ENCODE measurements around the gene CDH13.

Gene CDH13

DNA sequence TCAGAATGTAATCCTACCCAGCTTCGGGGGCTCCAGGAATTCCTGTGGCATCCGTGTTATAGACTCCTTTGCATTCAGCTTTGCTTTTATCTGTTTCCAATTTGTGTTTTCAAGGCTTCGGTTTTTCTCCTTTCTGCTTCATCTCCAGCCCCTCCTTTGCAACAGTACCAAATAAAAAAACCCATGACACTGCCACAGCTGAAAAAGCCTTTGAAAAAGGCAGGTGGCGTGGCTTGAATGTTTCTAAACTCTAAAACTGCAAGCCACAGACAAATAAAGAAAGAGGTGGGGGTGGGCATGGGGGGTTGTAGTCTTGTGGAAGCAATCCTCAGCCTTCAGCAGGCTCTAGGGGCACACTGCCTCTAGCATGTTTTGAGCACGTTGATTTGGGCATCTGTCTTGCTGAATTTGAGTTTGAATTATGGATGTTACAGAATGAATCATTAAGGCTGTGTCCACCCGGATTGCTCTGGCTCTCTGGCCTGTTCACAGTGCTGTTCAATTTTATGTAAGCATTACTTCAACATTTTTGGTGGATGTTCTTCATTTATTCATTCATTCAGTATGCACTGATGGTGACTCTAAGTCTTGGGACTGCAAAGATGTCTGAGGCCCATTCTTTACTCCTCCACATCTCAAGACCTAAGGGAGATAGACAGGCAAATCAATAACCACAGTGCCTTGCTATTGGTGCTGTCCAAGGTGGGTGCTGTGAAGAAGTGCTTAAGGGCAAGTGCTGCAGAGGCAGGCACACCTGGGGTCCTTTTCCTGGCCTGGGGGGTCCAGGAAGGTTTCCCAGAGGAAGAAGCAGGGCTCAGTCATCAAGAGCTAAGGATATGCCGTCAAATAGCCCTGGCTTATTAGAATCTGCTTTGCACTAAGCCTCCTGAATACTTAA is 77.4 kb downstream of the CDH13 start:
- no peak for TF ChIP-seq GATA2 (IDR thresholded peaks at IDR 0.05; ENCODE audit: low read depth, low read length)
- no peak for TF ChIP-seq GATA3 (IDR thresholded peaks at IDR 0.05; ENCODE audit: low read depth, low read length)

- no peak for TF ChIP-seq GATA3 (IDR thresholded peaks at IDR 0.05; ENCODE audit: low read depth, low read length)
- no peak for TF ChIP-seq GATA2 (IDR thresholded peaks at IDR 0.05; ENCODE audit: low read depth, low read length)
These were observed 83.2 kb downstream of the CDH13 start for GRCh38 chr16:82709987-82710386.

DNA sequence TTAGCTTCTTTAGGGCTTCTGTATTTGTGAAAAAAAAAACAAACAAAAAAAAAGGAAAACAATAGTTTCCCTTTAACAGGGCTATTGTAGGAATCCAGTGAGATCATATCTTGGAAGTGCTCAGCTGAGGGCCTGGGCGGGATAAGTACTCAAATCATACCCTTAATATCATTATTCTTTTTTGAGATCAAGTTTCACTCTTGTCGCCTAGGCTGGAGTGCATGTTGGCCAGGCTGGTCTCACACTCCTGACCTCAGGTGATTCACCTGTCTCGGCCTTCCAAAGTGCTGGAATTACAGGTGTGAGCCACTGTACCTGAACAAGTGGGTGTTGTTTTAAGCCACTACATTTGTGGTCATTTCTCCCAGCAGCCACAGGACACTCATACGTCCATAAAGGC is 87.0 kb downstream of the CDH13 start:
- TF ChIP-seq GATA3 (IDR thresholded peaks at IDR 0.05; ENCODE audit: low read depth, low read length): no peak
- no peak for TF ChIP-seq GATA2 (IDR thresholded peaks at IDR 0.05; ENCODE audit: low read depth, low read length)

DNA sequence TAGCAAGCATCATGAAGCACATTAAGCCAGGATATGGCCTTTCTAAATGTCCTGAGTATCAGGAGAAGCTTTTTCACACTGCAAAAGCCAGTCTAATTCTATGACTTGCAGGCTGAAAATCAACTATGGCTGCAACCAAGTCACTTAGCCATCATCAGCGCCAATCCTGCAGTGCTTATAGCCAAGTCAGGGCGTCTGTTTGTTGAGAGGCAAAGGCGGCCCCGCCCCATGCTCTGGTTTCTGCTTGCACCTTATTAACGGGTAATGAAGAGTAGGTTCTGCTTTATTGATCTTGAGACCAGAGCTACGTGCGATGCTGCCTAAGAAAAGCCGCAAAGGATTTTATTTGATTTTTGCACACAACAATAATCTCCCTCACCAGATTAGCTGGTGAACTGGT is 88.4 kb downstream of the CDH13 start:
- TF ChIP-seq GATA2 (IDR thresholded peaks at IDR 0.05; ENCODE audit: low read depth, low read length) (no peak), GATA3 (IDR thresholded peaks at IDR 0.05; ENCODE audit: low read depth, low read length) (no peak)

GRCh38 chr16:82715833-82716232 is 89.1 kb downstream of the CDH13 start:
- TF ChIP-seq GATA3 (IDR thresholded peaks at IDR 0.05; ENCODE audit: low read depth, low read length) (no peak), GATA2 (IDR thresholded peaks at IDR 0.05; ENCODE audit: low read depth, low read length) (no peak)

GRCh38 chr16:82716361-82716855 is 89.6 kb downstream of the CDH13 start:
- TF ChIP-seq GATA3 (IDR thresholded peaks at IDR 0.05; ENCODE audit: low read depth, low read length) (no peak), GATA2 (IDR thresholded peaks at IDR 0.05; ENCODE audit: low read depth, low read length) (no peak)

GRCh38 chr16:82720414-82720813 is 93.6 kb downstream of the CDH13 start:
- TF ChIP-seq GATA2 (IDR thresholded peaks at IDR 0.05; ENCODE audit: low read depth, low read length) (no peak), GATA3 (IDR thresholded peaks at IDR 0.05; ENCODE audit: low read depth, low read length) (no peak)

DNA sequence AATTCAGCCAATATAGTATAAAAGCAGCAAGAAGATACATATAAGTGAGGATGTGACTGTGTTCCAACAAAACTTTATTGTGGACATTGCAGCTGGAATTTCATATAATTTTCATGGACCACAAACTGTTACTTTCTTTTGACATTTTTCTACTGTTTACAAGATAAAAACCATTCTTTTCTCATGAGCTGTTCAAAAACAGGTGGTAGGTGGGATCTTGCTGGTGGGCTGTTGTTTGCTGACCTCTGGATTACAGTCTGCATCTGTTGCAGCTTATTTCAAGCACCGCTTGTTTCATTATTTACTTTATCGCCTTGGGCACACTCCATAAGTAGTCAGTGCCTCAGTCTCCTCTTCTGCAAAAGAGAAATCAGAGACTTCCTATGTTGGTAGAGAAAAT is 99.5 kb downstream of the CDH13 start:
- no peak for TF ChIP-seq GATA3 (IDR thresholded peaks at IDR 0.05; ENCODE audit: low read depth, low read length)
- no peak for TF ChIP-seq GATA2 (IDR thresholded peaks at IDR 0.05; ENCODE audit: low read depth, low read length)

DNA sequence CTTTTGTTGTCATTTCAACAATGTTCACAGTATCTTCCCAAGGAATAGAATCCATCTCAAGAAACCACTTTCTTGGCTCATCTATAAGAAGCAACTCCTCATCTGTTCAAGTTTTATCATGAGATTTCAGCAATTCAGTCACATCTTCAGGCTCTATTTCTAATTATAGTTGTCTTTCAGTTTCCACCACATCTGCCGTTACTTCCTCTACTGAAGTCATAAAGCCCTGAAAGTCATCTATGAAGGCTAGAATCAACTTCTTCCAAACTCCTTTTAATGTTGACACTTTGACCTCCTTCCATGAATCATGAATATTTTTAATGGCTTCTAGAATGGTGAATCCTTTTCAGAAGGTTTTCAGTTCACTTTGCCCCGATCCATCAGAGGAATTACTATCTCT is 102.1 kb downstream of the CDH13 start:
- TF ChIP-seq GATA3 (IDR thresholded peaks at IDR 0.05; ENCODE audit: low read depth, low read length) (no peak), GATA2 (IDR thresholded peaks at IDR 0.05; ENCODE audit: low read depth, low read length) (no peak)

DNA sequence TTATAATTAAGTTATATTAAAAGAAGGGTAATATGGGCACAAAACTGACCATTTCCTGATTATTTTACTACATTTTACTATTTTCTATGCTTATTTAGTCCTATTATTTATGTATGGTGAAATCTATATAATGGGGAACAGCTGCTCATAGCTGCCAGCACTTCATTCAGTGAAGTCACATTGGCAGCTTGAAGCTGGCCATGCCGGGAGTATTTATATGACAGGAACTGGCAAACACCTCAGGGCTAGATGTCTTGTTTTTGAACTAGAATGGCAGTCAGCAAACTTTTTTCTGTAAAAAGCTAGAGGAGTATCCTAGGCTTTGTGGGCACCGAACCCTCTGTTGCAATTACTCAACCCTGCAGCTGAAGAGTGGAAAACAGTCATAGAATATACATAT is 104.1 kb downstream of the CDH13 start:
- no peak for TF ChIP-seq GATA3 (IDR thresholded peaks at IDR 0.05; ENCODE audit: low read depth, low read length)
- no peak for TF ChIP-seq GATA2 (IDR thresholded peaks at IDR 0.05; ENCODE audit: low read depth, low read length)

DNA sequence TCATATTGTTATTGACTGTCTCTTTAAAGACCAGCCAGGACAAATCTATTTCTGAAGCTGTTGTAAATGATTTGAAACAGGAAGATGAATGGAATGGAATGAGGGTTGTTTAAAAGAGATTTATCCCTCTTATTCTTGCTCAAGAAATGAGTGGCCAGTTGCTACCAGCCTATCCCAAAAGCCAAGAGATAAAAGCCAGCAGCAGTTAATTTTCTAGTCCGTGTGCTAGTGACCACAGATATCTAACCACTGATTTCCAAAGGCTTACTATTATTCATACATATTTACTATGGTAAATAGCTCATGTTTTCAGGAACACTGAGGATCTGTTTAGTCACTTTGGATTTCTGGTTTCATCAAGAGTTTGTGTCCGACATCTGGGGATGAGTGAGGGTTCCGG is 105.7 kb downstream of the CDH13 start:
- TF ChIP-seq GATA3 (IDR thresholded peaks at IDR 0.05; ENCODE audit: low read depth, low read length) (no peak), GATA2 (IDR thresholded peaks at IDR 0.05; ENCODE audit: low read depth, low read length) (no peak)

DNA sequence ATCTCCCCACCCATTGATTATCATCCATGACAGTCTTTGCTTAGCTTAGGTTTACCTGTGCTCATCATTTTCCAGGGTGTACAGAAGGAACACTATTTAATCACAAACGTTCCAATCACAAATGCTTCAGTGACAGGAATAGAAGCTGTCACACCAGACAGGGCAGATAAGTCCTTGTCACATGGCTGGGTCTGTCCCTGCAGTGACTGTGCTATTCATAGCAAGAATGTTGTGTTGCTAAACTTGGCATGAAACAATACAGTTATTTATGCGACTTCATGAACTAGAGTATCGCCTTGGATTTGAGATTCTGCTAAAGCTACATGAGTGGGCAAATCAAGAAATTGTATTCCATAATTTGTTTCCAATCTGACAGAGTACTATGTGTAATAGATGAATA is 108.4 kb downstream of the CDH13 start:
- TF ChIP-seq GATA2 (IDR thresholded peaks at IDR 0.05; ENCODE audit: low read depth, low read length): no peak
- no peak for TF ChIP-seq GATA3 (IDR thresholded peaks at IDR 0.05; ENCODE audit: low read depth, low read length)

DNA sequence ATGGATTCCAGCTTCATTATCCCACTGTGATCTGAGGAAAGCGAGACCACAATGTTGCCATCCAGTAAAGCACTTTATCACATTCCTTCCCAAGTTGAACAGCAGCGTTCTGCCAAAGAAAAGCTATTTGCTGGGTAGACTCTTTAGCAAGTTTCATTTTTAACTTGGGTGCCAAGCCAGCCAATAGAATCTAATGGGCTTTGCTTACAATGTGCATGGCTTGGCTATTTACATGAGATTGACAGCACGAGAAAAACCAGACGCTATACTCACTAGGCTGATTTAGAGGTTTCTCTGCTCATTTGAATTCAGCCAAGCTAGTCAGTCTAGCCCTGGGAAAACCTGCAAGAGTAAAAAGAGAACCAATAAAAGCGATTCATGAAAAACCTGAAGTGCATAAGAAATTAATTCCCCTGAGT is 108.9 kb downstream of the CDH13 start:
- TF ChIP-seq GATA3 (IDR thresholded peaks at IDR 0.05; ENCODE audit: low read depth, low read length) (no peak), GATA2 (IDR thresholded peaks at IDR 0.05; ENCODE audit: low read depth, low read length) (no peak)

DNA sequence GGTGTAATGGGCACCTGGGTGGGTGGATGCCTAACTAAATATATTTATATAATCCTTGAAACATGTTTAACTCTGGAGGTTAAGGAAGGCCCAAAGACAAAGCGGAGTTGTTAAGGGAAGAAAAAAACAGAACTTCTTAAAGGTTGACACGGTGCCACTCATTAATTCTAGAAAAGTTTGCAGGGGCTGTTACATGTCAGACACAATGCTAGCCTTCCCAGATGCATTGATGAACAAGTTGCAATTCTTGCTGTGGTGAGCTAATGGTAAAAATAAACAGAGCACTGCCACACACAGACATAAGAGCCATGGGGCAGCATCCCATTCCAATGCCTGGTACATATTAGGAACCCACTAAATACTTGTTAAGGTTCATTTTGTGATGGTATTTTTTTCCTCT is 109.5 kb downstream of the CDH13 start:
- TF ChIP-seq GATA2 (IDR thresholded peaks at IDR 0.05; ENCODE audit: low read depth, low read length) (no peak), GATA3 (IDR thresholded peaks at IDR 0.05; ENCODE audit: low read depth, low read length) (no peak)

GRCh38 chr16:82738699-82739098 is 111.9 kb downstream of the CDH13 start:
- TF ChIP-seq GATA3 (IDR thresholded peaks at IDR 0.05; ENCODE audit: low read depth, low read length) (no peak), GATA2 (IDR thresholded peaks at IDR 0.05; ENCODE audit: low read depth, low read length) (no peak)

All from SH-SY5Y (cell line).